ENCODE data around the gene TRIM48.
"Not testable (repeated sequence)": the region's sequence is repeated elsewhere in the genome, so short reads cannot be mapped to it uniquely, and the experiment has no call there.

The TRIM48 gene
- 0 to 0.33 (median 0) reads per million in 17 experiments for total RNA-seq

- DNase-seq: not testable (repeated sequence)
Measured at GRCh38 chr11:55261855-55262254, at the start of gene TRIM48. TSS of gene TRIM48 (plus strand) at chr11:55262155. CDS start at chr11:55262268, 113 bp downstream.

- not testable (repeated sequence) for DNase-seq
Measured at GRCh38 chr11:55238316-55238715, 23.6 kb upstream of the TRIM48 start.

- no peak for DNase-seq
Measured at GRCh38 chr11:55263081-55263480, 1.1 kb downstream of the TRIM48 start.

All from suppressor macrophage (primary cell).